Aorta (tissue), 5 donors: ENCODE measurements around the gene ZNF142. TPM values are rescaled to one million over a fixed set of nuclear protein-coding genes. Genes with fewer than 3 reads are reported as not detected.
A peak's percentile ranks its signal among the peaks of the same experiment; 100 is the strongest.

Source experiments
- ATAC-seq: fragments of 200-7000 bp; cut with Tn5 transposase; one replicate; pipeline ENCODE4 v1.9.1; 2022; ENCODE audit warnings: moderate library complexity; ENCODE audit not compliant: low FRiP score
- DNase-seq, 2 donors: peaks; one replicate each; pipeline ENCODE4 v3.0.0-alpha.2; 2020
- H3K27ac ChIP-seq, 2 donors: one replicate each; pipeline ENCODE4 v1.5.1; 2013; ENCODE audit warnings: low read length in 2 of 2, mild to moderate bottlenecking in 2 of 2, moderate library complexity in 2 of 2, control low read depth in 1 of 2, inconsistent platforms in 1 of 2, low read depth in 1 of 2
- H3K27me3 ChIP-seq, 2 donors: one replicate each; pipeline ENCODE4 v1.6.1; 2013; ENCODE audit warnings: control low read depth in 1 of 2, low read length in 1 of 2, mild to moderate bottlenecking in 1 of 2, moderate library complexity in 1 of 2; ENCODE audit not compliant: insufficient read depth in 2 of 2, control insufficient read depth in 1 of 2
- H3K36me3 ChIP-seq, 2 donors: one replicate each; pipeline ENCODE4 v1.6.1; 2013; ENCODE audit warnings: control low read depth in 1 of 2, low read length in 1 of 2, mild to moderate bottlenecking in 1 of 2; ENCODE audit not compliant: insufficient read depth in 2 of 2, control insufficient read depth in 1 of 2
- H3K4me1 ChIP-seq, 2 donors: one replicate each; pipeline ENCODE4 v1.6.1; 2013; ENCODE audit warnings: low read length in 2 of 2, control low read depth in 1 of 2, mild to moderate bottlenecking in 1 of 2, moderate library complexity in 1 of 2; ENCODE audit not compliant: insufficient read depth in 2 of 2, control insufficient read depth in 1 of 2
- H3K4me3 ChIP-seq, 2 donors: one replicate each; pipeline ENCODE4 v1.5.1; 2013; ENCODE audit warnings: low read length in 2 of 2, control low read depth in 1 of 2, mild to moderate bottlenecking in 1 of 2
- H3K9me3 ChIP-seq: one replicate; pipeline ENCODE4 v1.6.1; 2013; ENCODE audit warnings: mild to moderate bottlenecking, low read length; ENCODE audit not compliant: control insufficient read depth
- WGBS, 2 donors: extraction: QIAGEN DNeasy Blood & Tissue Kit; methylation state at CpG; one replicate each; pipeline ENCODE4 v1.1.7; 2013; 5-methylcytosine and 5-hydroxymethylcytosine counted together
- intact Hi-C, 2 donors: fragments of 100-400 bp; cut with DNase I; formaldehyde crosslinking; loops; one replicate each; pipeline versions ENCODE4 v1.14.2 to v1.15.0; 2022
- polyA plus RNA-seq, 2 donors: library from polyadenylated mRNA; stranded (reverse); fragments of 200-250 nt; gene quantifications; one replicate each; pipeline ENCODE4 v1.2.3, GENCODE V29; 2013
- total RNA-seq, 2 donors: library from RNA; stranded (reverse); fragmentation: NEBNext Ultra II Directional; extraction: Animal tissue kit (Norgen Biotek cat#: 25700); gene quantifications; one replicate each; pipeline ENCODE4 v1.2.1, GENCODE V29; 2021
- donor health status: healthy with polysubstance abuse.
- donor health status: Bipolar disorder and iron deficiency.
- donor health status: DM: no; HTN: no; CAD: no.
- donor health status: DM: no; HTN: no; CAD: no.
- donor health status: DM: yes; HTN: yes; CAD: no.

Gene ZNF142
- total and polyA plus RNA-seq, 4 donors: 3.4 to 32.9 (median 19.3) TPM

DNA sequence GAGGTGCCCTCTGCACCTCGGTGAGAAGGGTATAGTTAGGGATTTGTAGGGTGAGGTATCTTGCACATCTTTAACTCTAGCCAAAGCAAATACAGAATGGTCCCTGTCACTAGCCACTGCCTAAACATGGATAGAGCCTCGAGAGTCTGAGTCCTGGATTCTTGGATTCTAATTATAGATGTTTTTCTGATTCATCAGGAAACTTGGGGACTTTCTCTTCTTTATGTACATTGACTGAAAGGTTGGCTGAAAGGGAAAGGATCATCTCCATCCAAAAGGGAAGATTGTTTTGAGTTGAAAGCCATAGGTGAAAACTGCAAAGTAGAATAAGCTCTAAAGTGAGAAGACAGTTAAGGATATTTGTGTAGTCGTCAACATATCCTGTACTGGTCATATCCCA is 20.6 kb upstream of the ZNF142 start:
- Histone ChIP-seq H3K9me3 (no peaks in the 10 kb centered on the region), H3K36me3 (peaks cover 0 to 5% of the 10 kb centered on the region in 2 donors), H3K4me3 (no peak overlapping the region), H3K27ac (no peak overlapping the region), H3K27me3 (no peaks in the 10 kb centered on the region), H3K4me1 (no peaks in the 10 kb centered on the region)
- WGBS, 2 donors: 68 to 70% methylated on average over 3 of the region's 3 CpGs
- DNase-seq (no peak), ATAC-seq (no peak)
- intact Hi-C loops: no loop called here

DNA sequence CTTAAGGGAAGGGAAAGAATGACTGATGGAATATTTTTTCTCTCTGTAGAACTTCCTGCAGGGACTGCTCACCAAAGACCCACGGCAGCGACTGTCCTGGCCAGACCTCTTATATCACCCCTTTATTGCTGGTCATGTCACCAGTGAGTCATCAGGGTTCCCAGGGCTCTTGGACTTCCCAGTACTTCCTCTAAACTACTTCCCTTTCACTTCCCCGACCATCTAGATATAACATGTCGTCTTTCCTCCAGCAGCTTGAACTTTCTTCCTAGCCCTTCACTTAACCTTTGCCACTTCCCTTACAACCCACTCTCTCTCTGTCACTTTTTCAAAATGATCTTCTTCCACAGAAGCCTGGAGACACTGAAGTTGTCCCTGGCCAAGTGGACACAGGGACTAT is 19.7 kb upstream of the ZNF142 start:
- peaks cover 0 to 4% of the 10 kb centered on the region in 2 donors for H3K36me3 ChIP-seq
- peak in 1 of 2 donors; percentile 59 for DNase-seq
- no peak overlapping the region for H3K27ac ChIP-seq
- 80 to 86% methylated on average over 4 of the region's 4 CpGs for WGBS, 2 donors
- H3K27me3 ChIP-seq: no peaks in the 10 kb centered on the region
- ATAC-seq: no peak
- H3K4me3 ChIP-seq: no peak overlapping the region
- intact Hi-C loops: no loop called here
- no peaks in the 10 kb centered on the region for H3K9me3 ChIP-seq
- no peaks in the 10 kb centered on the region for H3K4me1 ChIP-seq

DNA sequence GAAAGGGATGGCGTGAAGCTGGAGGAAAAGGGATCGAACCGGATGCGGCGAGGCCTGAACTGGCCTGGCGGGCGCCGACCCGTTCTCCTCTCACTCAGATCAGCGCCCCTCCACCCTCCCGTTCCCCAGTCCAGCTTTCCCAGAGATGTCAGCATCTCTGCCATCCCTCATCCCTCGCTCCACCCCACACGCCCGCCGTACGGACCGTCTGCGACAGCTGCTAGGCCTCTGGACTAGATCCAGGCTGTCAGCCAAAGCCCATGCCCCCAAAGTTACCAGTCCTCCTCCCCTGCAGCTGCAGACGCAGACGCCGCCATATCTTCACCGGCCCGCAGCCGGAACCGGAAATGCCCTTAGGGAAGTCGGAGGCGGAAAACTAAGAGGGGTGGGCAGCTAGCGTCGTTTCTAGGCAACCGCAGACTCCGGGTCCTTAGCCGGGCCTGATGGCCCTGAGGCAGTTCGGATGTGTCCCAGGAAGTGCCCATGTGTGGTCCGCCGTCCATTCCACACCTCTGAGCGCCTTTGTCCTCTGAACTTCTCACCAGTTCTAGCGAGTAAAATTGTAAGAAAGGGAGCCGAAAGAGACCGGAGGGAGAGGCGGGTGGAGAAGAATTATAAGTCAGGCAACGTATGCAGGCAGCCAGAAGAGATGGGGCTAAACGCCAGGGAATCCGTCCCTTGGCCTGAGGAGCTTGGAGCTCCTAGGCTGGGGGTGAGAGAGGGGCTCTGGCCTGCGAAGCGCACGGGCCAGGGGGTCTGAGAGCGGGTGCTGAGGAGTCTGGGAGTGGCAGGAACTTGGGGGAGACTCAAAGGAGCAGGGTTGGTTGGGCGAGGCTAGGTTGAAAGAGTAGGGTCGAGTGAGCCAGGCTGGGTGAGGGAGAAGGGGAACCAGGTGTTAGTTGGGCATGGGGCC is 12.5 kb upstream of the ZNF142 start, which contains the start of the genes RNF25 and STK36:
Gene RNF25, minus strand, starts transcription at position 349 of the 913 bp plus-strand sequence. Its CDS starts 32 bp downstream, at position 317.
Gene STK36, plus strand, starts transcription at position 433 of the 913 bp plus-strand sequence. CDS start 744 bp downstream, outside the sequence.
- peaks cover 0 to 6% of the 10 kb centered on the region in 2 donors for H3K36me3 ChIP-seq
- H3K4me3 ChIP-seq: peak within 1 kb of the TSS; percentile 38 to 83
- no peaks in the 10 kb centered on the region for H3K4me1 ChIP-seq
- no peaks in the 10 kb centered on the region for H3K9me3 ChIP-seq
- DNase-seq (peak; percentile 90 to 94), ATAC-seq (peak; percentile 95)
- peak within 1 kb of the TSS in 1 of 2 donors; percentile 58 for H3K27ac ChIP-seq
- no peaks in the 10 kb centered on the region for H3K27me3 ChIP-seq
- intact Hi-C loops: no loop called here
- 0 to 1% methylated on average over 49 of the region's 49 CpGs for WGBS, 2 donors

DNA sequence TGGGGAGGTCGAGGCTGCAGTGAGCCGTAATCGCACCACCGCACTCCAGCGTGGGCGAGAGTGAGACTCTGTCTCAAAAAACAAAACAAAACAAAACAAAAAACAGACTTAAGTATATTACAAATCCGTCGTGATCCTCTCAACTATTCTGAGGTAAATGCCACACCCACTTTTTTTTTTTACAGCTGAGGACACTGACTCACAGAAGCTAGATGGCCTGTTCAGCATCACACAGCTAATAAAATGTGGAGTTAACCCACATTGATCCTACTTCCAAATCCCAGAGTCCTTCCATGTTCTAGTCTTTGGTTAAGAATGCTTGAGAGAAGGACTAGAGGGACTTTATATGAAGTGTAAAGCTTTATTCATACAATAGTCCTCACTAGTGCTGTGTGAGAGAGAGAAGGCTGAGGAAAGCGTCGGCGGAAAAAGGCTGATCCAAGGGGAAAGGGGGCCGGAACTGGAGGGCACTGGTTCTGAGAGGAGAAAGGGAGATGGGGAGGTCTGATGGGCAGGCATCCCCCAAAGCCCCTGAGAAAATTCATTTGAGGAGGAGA is 11.8 kb upstream of the ZNF142 start:
- Histone ChIP-seq H3K4me1 (no peaks in the 10 kb centered on the region), H3K36me3 (peaks cover 0 to 6% of the 10 kb centered on the region in 2 donors), H3K4me3 (peak overlapping the region; percentile 38 to 83), H3K9me3 (no peaks in the 10 kb centered on the region), H3K27me3 (no peaks in the 10 kb centered on the region), H3K27ac (peak overlapping the region in 1 of 2 donors; percentile 58)
- ATAC-seq (no peak), DNase-seq (no peak)
- 37 to 43% methylated on average over 12 of the region's 12 CpGs for WGBS, 2 donors
- intact Hi-C loops: no loop called here

DNA sequence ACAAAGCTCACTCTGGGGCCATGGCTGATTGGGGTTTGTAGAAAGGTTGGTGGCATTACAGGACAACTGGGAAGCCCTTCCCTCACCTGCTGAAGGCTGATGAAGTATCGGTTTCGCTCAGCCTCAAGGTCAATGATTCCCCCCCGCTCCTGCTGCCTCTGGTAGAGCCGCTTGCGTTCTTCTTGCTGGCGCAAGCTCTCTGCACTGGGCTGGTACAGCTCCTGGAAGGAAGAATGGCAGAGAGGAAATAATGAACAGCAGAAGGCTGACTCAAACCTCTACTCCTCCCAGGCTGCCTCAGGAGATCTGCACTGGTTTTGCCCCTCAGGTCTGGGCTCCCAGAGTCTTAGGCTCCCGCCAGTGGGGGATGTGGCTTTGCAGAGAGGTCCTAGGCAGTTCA is 5.2 kb upstream of the ZNF142 start:
- Histone ChIP-seq H3K27me3 (no peaks in the 10 kb centered on the region), H3K4me1 (no peaks in the 10 kb centered on the region), H3K27ac (no peak overlapping the region), H3K4me3 (no peak overlapping the region), H3K9me3 (no peaks in the 10 kb centered on the region), H3K36me3 (peaks cover 4 to 29% of the 10 kb centered on the region in 2 donors)
- DNase-seq: no peak
- WGBS, 2 donors: 94% methylated on average over 7 of the region's 7 CpGs
- intact Hi-C loops: no loop called here
- ATAC-seq: no peak

DNA sequence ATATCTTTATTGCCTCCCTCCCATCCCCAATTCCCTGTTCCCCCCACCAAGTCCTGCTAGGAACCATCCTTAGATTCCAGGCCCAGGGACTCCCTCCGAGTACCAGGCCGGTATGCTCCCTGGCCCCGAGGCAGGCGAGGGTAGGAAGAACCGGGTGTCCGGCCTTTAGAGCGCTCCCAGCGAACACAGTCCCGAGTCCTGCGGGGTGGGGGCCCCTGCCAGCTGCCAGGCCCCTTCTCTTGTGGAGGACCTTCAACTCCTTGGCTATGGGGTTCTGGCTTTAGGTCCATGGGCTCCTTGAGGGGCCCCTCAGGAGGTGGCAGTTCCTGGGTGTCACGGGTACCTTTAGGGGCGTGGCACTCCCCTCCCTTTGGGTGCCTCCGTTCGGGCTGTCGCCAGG is 4.5 kb upstream of the ZNF142 start:
- Histone ChIP-seq H3K36me3 (peaks cover 4 to 29% of the 10 kb centered on the region in 2 donors), H3K4me1 (no peaks in the 10 kb centered on the region), H3K27ac (no peak overlapping the region), H3K4me3 (no peak overlapping the region), H3K27me3 (no peaks in the 10 kb centered on the region), H3K9me3 (no peaks in the 10 kb centered on the region)
- ATAC-seq: no peak
- DNase-seq: no peak
- intact Hi-C loops: no loop called here
- WGBS, 2 donors: 85 to 86% methylated on average over 14 to 15 of the region's 15 CpGs

DNA sequence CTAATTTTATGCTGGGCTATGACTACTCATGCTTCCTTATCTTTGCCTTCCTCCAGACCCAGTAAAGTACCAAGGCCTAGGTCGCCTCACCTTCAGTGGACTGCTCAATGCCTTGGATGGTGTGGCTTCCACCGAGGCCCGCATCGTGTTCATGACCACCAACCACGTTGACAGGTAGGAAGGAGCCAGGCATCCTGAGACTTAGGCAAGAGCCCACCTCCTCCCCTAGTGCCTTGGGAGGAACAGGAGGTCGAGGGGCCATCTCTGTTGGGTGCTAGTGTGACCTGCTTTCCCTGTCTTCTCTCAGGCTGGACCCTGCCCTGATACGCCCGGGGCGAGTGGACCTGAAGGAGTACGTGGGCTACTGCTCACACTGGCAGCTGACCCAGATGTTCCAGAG is 3.4 kb upstream of the ZNF142 start:
- Histone ChIP-seq H3K4me1 (no peaks in the 10 kb centered on the region), H3K27ac (no peak overlapping the region), H3K27me3 (no peaks in the 10 kb centered on the region), H3K9me3 (no peaks in the 10 kb centered on the region), H3K36me3 (peaks cover 4 to 28% of the 10 kb centered on the region in 2 donors), H3K4me3 (no peak overlapping the region)
- no peak for DNase-seq
- no peak for ATAC-seq
- WGBS, 2 donors: 87 to 88% methylated on average over 10 of the region's 10 CpGs
- intact Hi-C loops: no loop called here

DNA sequence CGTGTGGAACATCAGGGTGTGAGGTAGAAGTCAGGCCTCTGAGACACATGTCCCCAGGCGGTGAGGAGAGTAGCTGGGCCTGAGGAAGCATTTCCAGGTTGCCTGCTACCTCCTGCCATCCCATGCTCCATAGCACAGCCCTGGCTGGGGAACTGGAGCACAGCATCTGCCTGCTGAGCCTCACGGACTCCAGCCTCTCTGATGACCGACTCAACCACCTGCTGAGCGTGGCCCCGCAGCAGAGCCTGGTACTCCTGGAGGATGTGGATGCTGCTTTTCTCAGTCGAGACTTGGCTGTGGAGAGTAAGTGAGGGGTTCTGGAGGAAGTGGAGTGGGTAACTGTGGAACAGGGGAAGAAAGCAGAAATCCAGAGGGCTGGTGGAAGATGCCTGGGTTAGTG is 3.0 kb upstream of the ZNF142 start:
- H3K27me3 ChIP-seq: no peaks in the 10 kb centered on the region
- DNase-seq: no peak
- H3K4me3 ChIP-seq: no peak overlapping the region
- 78 to 79% methylated on average over 7 of the region's 7 CpGs for WGBS, 2 donors
- intact Hi-C loops: no loop called here
- no peaks in the 10 kb centered on the region for H3K9me3 ChIP-seq
- ATAC-seq: no peak
- no peaks in the 10 kb centered on the region for H3K4me1 ChIP-seq
- no peak overlapping the region for H3K27ac ChIP-seq
- H3K36me3 ChIP-seq: peaks cover 4 to 26% of the 10 kb centered on the region in 2 donors
